Effector memory CD8-positive, alpha-beta T cell (primary cell): Measurements from ENCODE around the gene MIEN1.

Experiments used
- ATAC-seq: fragments of 150-1000 bp; cut with Tn5 transposase; replicated peaks from 2 replicates; pipeline ENCODE4 v1.10.0; 2021; ENCODE audit warnings: mild to moderate bottlenecking, moderate library complexity
- DNase-seq, 3 experiments: peaks; one replicate each; pipeline ENCODE4 v3.0.0; 2021
- H3K27ac Mint-ChIP-seq, 2 donors: one replicate each; pipeline ENCODE4 v1.8.0; 2022; ENCODE audit warnings: mild to moderate bottlenecking in 2 of 2, mixed read lengths in 2 of 2, moderate library complexity in 2 of 2
- H3K27me3 Mint-ChIP-seq, 2 donors: one replicate each; pipeline ENCODE4 v1.8.0; 2022; ENCODE audit warnings: mixed read lengths in 2 of 2
- H3K36me3 Mint-ChIP-seq: one replicate; pipeline ENCODE4 v1.8.0; 2022; ENCODE audit warnings: mild to moderate bottlenecking, moderate library complexity, mixed read lengths; ENCODE audit not compliant: insufficient read depth
- H3K4me1 Mint-ChIP-seq, 2 donors: one replicate each; pipeline ENCODE4 v1.8.0; 2022; ENCODE audit warnings: low read depth in 2 of 2, mixed read lengths in 2 of 2
- H3K4me3 Mint-ChIP-seq, 2 donors: one replicate each; pipeline ENCODE4 v1.8.0; 2022; ENCODE audit warnings: mild to moderate bottlenecking in 2 of 2, mixed read lengths in 2 of 2, moderate library complexity in 2 of 2
- H3K9me3 Mint-ChIP-seq, 2 donors: one replicate each; pipeline ENCODE4 v1.8.0; 2022; ENCODE audit warnings: mixed read lengths in 2 of 2

MIEN1 gene

DNA sequence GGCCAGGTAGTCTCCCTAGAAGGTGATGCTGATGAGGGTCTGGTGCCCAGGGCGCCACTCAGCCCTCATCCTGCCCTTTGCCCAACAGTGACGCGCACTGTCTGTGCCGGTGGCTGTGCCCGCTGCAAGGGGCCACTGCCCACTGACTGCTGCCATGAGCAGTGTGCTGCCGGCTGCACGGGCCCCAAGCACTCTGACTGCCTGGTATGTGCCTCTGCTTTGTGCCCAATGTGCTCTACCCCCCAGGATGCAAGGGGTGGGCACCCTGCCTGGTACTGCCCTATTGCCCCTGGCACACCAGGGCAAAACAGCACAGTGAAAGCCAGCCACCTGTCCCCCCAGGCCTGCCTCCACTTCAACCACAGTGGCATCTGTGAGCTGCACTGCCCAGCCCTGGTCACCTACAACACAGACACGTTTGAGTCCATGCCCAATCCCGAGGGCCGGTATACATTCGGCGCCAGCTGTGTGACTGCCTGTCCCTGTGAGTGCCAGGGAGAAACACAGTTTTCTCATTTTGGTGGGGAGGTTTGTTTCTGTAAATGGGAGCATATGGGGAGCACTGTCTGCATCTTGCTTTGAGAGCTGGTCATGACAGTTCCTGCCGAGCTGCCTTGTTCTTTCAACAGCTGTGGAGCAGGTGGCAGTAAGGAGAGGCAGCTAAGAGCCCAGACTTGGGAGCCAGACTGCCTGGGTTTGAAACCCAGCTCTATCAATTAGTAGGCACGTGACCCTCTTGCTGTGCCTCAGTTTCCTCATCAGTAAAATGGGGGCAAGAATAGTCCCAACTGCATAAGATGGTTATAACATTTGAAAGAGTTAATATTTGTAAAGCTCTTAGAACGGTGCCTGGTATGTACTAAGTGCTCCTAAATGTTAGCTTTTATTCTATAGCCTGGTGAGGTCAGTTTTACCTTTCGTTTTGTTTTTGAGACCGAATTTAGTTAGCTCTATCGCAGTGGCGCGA is 20.1 kb downstream of the MIEN1 start:
- Mint-ChIP-seq H3K36me3 (no peaks in the 10 kb centered on the region), H3K27me3 (no peaks in the 10 kb centered on the region), H3K9me3 (no peaks in the 10 kb centered on the region), H3K4me1 (peaks cover 20% of the 10 kb centered on the region in 2 donors), H3K4me3 (peak overlapping the region; percentile 56 to 61), H3K27ac (peak overlapping the region; percentile 62 to 88)
- DNase-seq: no peak
- no peak for ATAC-seq

- DNase-seq: no peak
- H3K27ac Mint-ChIP-seq: peak overlapping the region; percentile 62 to 88
These were observed 20.9 kb downstream of the MIEN1 start for GRCh38 chr17:39709319-39709997.

GRCh38 chr17:39706921-39707337 is 23.4 kb downstream of the MIEN1 start:
- H3K27ac Mint-ChIP-seq: peak overlapping the region; percentile 77 to 87
- peaks cover 0 to 3% of the 10 kb centered on the region in 2 donors for H3K27me3 Mint-ChIP-seq
- peaks cover 20 to 21% of the 10 kb centered on the region in 2 donors for H3K4me1 Mint-ChIP-seq
- no peak for DNase-seq
- no peaks in the 10 kb centered on the region for H3K36me3 Mint-ChIP-seq
- H3K4me3 Mint-ChIP-seq: peak overlapping the region; percentile 38 to 53
- H3K9me3 Mint-ChIP-seq: no peaks in the 10 kb centered on the region
- ATAC-seq: peak; percentile 18

More at GRCh38 chr17:39709319-39709997, 20.9 kb downstream of the MIEN1 start:
- Mint-ChIP-seq H3K27me3 (no peaks in the 10 kb centered on the region), H3K4me3 (peak overlapping the region; percentile 56 to 61), H3K4me1 (peaks cover 20% of the 10 kb centered on the region in 2 donors), H3K9me3 (no peaks in the 10 kb centered on the region), H3K36me3 (no peaks in the 10 kb centered on the region)
- peak; percentile 66 for ATAC-seq

- no peak overlapping the region for H3K27ac Mint-ChIP-seq
These were observed 23.9 kb downstream of the MIEN1 start for GRCh38 chr17:39706383-39706782.

GRCh38 chr17:39705786-39706348 is 24.5 kb downstream of the MIEN1 start:
- ATAC-seq (no peak), DNase-seq (no peak)
- Mint-ChIP-seq H3K27me3 (peaks cover 9 to 13% of the 10 kb centered on the region in 2 donors), H3K27ac (no peak overlapping the region), H3K36me3 (no peaks in the 10 kb centered on the region), H3K4me3 (no peak overlapping the region), H3K4me1 (peaks cover 20 to 21% of the 10 kb centered on the region in 2 donors), H3K9me3 (no peaks in the 10 kb centered on the region)

More at GRCh38 chr17:39706383-39706782, 23.9 kb downstream of the MIEN1 start:
- DNase-seq: no peak
- no peaks in the 10 kb centered on the region for H3K9me3 Mint-ChIP-seq
- H3K4me3 Mint-ChIP-seq: no peak overlapping the region
- H3K27me3 Mint-ChIP-seq: peaks cover 4 to 8% of the 10 kb centered on the region in 2 donors
- ATAC-seq: no peak
- no peaks in the 10 kb centered on the region for H3K36me3 Mint-ChIP-seq
- H3K4me1 Mint-ChIP-seq: peaks cover 20 to 21% of the 10 kb centered on the region in 2 donors

DNA sequence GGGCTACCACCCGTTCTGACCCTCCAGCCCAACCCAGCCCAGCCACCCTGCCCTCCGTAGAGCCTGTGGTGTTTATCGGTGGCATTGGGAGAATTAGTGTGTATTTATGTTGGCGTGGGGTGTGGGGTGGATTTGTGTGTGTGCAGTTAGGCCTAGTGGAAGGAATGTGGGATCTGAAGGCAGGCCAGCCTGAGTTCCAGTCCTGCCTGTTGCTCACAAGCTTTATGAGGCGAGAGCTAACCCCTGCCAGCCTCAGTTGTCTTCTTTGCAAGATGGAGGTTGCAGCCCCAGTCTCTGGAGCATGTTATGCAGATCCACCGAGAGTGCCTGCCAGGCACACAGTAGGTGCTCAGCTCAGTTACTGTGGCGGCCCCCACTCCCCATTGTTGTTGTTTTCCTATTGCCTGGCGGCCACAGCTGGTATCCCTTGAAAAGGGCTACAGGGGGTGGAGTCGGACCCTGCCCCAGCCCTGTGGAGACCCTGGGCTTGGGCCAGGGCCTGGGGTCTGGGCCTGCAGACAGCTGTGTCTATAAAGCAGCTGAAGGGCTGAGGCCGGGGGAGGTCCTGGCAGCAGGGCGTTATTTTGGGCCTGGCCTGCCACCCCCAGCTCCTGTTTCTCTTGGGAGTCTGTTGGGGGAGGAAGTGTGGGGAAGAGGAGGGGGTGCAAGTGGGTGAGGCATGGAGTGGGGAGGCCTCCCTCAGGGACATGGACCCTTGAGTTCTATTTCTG is 25.3 kb downstream of the MIEN1 start:
- Mint-ChIP-seq H3K27me3 (peaks cover 14 to 22% of the 10 kb centered on the region in 2 donors), H3K4me3 (no peak overlapping the region), H3K4me1 (peaks cover 20 to 21% of the 10 kb centered on the region in 2 donors), H3K9me3 (no peaks in the 10 kb centered on the region), H3K27ac (no peak overlapping the region), H3K36me3 (no peaks in the 10 kb centered on the region)
- DNase-seq (no peak), ATAC-seq (no peak)

DNA sequence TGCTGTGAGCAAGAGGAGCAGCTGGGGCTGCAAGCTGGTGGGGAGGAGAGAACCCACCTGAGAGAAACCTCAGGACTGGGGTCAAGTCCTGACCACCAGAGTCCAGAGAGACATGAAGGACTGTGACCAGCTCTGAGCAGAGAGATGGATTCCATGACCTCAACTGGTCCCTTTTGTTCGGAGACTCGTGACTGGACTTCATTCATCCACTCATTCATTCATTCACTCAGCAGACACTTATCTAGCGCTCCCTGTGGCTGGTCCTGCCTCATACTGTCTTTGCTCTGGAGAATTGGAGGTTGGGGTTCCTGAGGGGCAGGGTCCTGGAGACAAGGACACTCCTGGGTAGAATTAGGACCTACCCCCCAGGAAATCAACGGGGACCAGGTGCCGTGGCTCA is 26.4 kb downstream of the MIEN1 start:
- no peak for DNase-seq
- Mint-ChIP-seq H3K27me3 (peaks cover 25 to 33% of the 10 kb centered on the region in 2 donors), H3K27ac (no peak overlapping the region), H3K9me3 (no peaks in the 10 kb centered on the region), H3K4me3 (no peak overlapping the region), H3K36me3 (peaks cover 3% of the 10 kb centered on the region), H3K4me1 (peaks cover 15 to 18% of the 10 kb centered on the region in 2 donors)
- ATAC-seq: no peak

- peaks cover 28 to 40% of the 10 kb centered on the region in 2 donors for H3K27me3 Mint-ChIP-seq
- ATAC-seq (peak; percentile 37), DNase-seq (no peak)
- peaks cover 12 to 13% of the 10 kb centered on the region in 2 donors for H3K4me1 Mint-ChIP-seq
- no peaks in the 10 kb centered on the region for H3K9me3 Mint-ChIP-seq
- H3K36me3 Mint-ChIP-seq: peaks cover 3% of the 10 kb centered on the region
- no peak overlapping the region for H3K27ac Mint-ChIP-seq
- no peak overlapping the region for H3K4me3 Mint-ChIP-seq
These were observed 27.1 kb downstream of the MIEN1 start for GRCh38 chr17:39702901-39703893.

GRCh38 chr17:39701784-39702422 is 28.4 kb downstream of the MIEN1 start:
- no peak for DNase-seq
- no peak for ATAC-seq
- Mint-ChIP-seq H3K9me3 (no peaks in the 10 kb centered on the region), H3K4me1 (peaks cover 6 to 8% of the 10 kb centered on the region in 2 donors), H3K27me3 (peaks cover 35 to 47% of the 10 kb centered on the region in 2 donors), H3K4me3 (no peak overlapping the region), H3K36me3 (peaks cover 3% of the 10 kb centered on the region), H3K27ac (no peak overlapping the region)

- Mint-ChIP-seq H3K27me3 (peaks cover 35 to 47% of the 10 kb centered on the region in 2 donors), H3K36me3 (peaks cover 3% of the 10 kb centered on the region), H3K4me3 (no peak overlapping the region), H3K4me1 (peaks cover 4 to 5% of the 10 kb centered on the region in 2 donors), H3K27ac (no peak overlapping the region), H3K9me3 (no peaks in the 10 kb centered on the region)
- no peak for ATAC-seq
- no peak for DNase-seq
These were observed 29.1 kb downstream of the MIEN1 start for GRCh38 chr17:39701012-39701783.
